ELF-1 (cell line): Measurements from ENCODE around the gene EME1.
"Not testable (repeated sequence)": the region's sequence is repeated elsewhere in the genome, so short reads cannot be mapped to it uniquely, and the experiment has no call there.

Experiments
- DNase-seq: peaks from one replicate; pipeline ENCODE4 v3.0.0-alpha.2; 2016; ENCODE audit warnings: low read depth, low spot score

EME1 gene

DNA sequence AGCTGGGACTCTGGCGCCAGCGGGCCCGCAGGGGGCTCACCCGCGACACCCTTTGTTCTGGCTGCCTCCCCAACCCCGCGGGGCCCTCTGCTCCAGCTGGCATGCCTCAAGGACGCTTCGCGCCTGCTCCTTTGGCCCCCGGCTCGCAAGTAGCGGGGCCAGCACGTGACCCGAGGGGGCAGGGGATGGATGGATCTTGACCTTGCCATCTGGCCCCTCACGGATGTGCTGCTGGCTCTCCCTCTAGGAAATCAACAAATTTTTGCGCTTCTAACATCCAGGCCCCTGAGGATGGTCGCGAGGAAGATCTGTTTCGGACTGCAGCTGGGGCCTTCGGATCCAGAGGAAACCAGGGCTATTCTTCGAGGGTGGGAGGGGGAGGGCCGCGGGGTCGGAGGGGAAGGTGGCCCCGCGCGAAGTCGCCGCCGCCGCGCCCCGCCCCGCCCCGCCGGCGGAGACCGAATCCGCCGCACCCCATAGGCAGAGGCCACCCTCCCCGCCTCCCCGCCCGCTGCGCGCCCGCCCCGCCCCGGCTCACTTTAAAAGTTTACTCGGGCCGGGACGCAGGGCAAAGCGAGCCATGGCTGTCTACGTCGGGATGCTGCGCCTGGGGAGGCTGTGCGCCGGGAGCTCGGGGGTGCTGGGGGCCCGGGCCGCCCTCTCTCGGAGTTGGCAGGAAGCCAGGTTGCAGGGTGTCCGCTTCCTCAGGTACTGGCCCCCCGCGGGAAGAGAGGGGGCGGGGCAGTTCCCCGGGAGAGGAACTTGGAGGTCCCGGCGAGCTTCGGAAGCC lies 52.8 kb downstream of the EME1 start, which contains the start of gene ACSF2:
TSS of gene ACSF2 (plus strand) at position 537 of the 790 bp plus-strand sequence. CDS start at position 581, 44 bp downstream.
- peak; percentile 34 for DNase-seq

DNA sequence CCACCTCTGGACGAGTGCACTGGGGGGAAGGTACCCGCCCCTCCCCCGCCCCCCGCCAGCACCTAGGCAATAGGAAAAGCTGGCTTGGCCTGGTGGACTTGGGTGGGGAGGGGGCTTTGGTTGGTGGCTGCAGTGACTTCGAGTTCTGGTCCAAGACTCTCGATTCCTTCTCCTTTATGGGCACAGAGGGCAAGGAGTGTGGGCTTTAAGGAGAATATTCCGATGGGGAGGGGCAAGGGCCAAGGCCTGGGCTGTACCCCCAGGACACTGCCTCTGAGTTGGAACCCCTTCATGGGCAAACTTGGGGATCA lies 53.4 kb downstream of the EME1 start:
- no peak for DNase-seq

DNA sequence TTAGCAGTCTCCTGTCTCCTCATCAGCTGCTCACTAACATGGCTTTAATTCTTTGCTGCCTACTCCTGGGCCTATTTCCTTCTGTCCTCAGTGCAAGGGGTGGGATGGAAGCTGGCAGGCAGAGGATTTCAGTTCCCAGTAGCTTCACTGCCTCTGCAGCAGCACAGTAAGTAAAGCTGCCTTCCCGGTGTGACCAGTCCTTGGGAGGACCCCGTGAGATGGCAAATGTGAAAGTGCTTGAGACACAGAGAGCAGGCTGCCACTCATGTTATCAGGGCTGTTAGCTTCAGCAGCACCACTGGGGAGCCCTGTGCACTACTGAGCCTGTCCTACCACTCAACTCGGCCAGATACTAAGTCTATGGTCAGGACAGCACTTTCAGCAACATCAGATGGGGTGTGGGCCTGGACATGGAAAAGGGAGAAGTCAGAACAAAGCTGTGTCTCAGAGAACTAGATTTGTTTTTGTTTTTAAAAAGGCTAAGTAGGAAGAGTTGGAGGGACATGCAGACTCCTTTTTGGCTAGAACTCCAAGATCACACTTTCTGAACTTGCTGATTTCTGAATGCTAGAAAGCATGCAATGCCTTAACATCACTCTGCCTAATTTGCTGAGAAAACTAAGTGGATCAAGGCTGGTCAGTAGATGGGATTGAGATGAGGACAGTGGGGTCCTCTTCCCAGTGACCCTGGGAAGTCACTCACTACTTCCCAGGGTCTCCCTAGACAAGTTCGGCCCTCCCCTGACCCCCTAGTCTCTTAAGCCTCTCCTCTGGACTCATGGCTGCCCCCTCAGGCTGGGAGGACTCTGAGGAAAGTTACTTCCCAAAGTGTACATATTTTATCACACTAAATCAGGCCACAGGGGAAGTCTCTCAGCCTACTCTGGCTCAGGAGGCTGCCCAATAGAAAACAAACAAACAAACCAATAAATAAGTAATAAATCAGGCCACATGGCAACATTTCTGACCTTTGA lies 54.1 kb downstream of the EME1 start:
- peak; percentile 57 for DNase-seq

DNA sequence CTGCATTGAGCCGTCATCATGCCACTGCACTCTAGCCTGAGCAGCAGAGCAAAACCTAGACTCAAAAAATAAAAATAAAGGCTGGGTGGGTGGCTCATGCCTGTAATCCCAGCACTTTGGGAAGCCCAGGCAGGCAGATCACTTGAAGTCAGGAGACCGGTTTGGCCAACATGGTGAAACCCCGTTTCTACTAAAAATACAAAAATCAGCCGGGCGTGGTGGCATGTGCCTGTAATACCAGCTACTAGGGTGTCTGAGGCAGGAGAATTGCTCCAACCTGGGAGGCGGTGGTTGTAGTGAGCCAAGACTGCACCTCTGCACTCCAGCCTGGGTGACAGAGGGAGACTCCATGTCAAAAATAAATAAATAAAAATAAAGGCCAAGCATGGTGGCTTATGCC lies 55.1 kb downstream of the EME1 start:
- not testable (repeated sequence) for DNase-seq

DNA sequence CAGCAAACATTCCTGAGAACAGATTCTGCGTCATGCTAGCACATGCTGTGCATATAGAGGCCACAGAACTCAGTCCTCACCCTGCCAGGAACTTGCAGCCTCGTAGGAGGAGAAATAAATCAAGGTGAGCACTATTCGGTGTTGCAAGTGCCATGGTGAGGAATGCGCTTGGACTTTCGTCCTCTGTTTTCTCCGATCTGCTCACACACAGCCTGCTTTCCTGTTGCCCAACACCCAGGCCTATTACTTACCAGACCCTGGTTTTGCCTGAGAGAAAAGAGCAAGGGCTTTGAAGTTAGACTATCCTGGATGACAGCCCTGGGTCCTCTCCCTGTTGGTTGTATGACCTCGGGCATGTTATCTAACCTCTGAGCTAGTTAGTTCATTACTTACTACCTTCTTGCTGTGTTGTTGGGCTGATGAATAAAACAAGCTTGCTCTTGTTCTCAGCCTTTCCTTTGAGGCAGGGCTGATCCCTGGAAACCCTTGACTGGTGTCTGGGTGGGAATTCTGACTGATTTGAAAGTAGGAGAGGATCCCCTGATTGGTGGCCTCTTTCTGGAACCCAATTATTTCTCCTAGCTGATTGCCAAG lies 55.9 kb downstream of the EME1 start:
- peak; percentile 80 for DNase-seq

DNA sequence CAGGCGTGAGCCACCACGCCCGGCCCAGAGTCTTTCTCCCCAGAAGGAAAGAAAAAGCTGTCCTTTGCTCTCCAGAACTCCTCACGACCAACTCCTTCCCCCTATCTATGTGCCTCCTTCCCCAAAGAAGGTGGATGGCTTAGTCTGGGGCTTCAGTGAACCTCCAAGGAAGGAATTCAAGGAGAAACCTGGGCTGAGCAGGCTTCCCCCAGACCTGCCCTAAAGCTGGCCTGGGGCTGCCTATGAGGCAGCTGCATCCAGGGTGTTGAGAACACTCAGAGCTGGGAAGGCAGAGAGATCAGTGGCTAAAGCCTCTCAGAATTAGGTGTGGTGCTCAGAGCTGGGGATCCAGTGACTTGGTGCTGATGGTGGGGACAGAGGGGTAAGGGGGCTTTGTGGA lies 56.8 kb downstream of the EME1 start:
- DNase-seq = peak; percentile 56
